HG03439 (cell line): ENCODE measurements around the gene BCR.
"Not testable (repeated sequence)": the region's sequence is repeated elsewhere in the genome, so short reads cannot be mapped to it uniquely, and the experiment has no call there.

Experiments
- ATAC-seq: cut with Tn5 transposase; IDR thresholded peaks from one replicate; pipeline ENCODE4 v1.9.1; 2021; ENCODE audit warnings: mild to moderate bottlenecking, moderate library complexity; ENCODE audit not compliant: unreplicated experiment

Gene BCR

GRCh38 chr22:23285734-23286133, 105.4 kb downstream of the BCR start:
- no peak for ATAC-seq

DNA sequence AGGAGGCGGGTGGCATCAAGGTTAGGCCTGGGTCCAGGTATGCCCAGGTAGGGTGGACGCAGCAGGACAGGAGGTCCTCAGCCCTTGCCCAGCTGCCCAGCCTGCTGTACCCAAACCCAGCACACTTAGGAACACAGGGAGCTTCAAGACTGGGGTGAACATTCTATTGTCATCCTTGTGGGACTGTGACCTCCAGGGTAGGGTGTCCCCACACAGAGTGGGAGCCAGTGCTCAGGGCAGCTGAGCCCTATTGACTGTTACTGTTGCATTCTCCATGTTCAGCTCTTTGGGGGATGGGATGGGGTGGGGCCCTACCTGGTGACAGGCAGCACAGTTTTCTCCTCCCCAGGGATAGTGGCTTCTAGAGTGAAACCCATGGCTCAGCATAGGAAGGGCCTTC, 106.0 kb downstream of the BCR start:
- no peak for ATAC-seq

DNA sequence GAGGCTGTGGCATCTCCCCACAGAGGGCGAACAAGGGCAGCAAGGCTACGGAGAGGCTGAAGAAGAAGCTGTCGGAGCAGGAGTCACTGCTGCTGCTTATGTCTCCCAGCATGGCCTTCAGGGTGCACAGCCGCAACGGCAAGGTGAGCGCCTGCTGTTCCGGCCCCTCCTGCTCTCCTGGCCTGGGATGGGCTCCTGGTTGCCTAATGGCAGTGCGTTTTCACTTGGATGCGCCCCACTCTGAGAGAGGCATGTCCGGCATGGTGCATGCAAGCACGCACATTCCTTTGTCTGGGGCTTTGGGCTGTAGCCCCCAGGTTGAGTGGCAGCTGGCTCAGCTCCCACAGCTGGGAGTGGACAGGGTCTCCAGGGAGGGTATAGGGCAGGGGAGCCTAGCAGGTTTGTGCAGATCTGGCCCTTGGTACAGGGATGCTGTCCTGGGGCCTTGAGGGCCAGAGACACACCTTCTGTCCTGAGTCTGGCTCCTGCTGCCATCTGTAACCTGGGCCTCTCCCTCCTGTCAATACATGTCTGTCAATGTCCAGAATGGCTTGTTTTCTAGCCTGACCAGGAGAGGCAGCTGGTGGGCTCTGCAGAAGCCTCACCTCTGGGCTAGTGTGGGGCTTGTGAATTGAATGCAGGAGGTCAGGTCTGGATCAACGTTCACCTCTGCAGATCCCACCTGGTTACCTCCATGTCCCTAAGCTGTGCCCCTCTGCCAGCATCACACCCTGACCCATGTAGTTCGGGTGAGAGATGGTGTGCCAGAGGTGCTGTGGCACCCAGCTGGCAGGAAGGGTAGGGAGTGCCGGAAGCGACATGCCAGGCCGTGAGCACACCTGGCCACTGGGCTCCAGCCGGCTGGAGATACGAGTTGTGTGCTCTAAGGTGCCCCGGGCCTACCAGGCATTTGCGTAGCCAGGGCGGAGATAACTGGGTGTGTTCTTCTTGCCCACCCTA, 107.1 kb downstream of the BCR start:
- no peak for ATAC-seq

DNA sequence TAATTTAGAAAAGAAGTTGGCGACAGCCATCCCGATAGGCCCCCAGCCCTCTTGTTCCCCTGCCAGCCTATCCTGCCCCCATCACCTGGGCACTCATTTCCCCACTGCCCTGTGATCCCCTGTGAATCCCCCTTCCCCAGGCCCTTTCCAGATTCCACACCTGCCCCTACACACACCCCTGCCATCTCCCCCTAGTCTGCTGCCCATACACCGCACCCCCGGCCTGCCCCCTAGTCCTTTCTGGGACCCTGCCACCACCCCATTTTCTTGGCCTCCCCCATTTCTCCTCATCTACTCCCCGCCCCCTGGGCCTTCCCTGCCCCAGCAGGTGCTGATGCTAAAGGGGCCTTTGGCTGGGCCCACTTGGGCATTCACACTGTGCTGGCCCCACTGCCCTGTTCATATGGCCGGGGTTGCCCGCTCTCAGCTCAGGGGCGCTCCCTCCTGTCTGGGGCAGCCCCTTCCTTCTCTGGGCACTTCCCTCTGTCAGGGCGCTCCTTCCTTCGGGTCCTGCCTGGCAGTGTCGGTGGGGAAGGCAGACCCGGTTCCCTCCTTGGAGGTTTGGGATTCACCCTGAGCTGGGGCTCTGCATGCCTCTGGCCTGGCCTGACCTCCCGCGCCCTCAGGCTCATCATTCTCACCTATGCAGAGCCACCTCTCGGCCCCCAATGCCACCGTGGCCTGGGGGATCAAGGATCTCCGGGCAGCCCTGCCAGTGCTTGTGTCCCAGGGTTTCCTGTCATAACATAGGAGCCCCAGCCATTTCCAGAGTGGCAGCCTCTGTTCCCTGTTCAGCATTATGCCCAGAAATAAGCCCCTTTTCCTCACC, 108.2 kb downstream of the BCR start:
- ATAC-seq = no peak

- ATAC-seq = no peak
Measured at GRCh38 chr22:23289130-23289503, 108.8 kb downstream of the BCR start.

GRCh38 chr22:23289851-23290724, 109.8 kb downstream of the BCR start:
- ATAC-seq = no peak

DNA sequence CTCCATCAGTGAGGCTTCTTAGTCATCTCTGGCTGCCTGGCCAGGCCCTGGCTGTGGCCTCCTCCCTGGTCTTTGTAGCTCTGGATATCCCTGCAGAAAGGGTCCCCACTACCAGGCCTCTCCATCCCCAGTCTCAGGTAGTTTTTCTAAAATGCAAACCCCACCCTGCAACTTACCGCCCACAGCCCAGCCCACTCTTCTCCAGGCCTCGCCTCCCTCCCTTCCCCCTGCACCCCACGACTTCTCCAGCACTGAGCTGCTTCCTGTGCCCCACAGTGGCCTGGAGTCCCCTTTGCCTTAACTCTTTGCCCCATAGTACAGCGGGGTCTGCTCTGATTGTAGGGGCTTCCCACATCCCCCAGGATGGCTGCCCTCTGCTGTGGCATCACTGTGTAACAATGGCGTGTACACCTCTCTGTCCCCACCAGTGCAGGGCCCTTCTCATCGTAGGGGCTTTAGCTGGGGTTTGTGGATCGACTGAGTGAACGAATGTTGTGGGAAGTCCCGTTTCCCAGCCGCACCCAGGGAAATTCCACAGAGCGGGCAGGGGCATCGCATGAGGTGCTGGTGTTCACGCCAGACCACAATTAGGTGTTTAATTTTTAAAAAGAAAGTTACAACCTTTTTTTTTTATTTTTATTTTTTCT, 111.6 kb downstream of the BCR start:
- ATAC-seq = no peak

GRCh38 chr22:23292453-23293350, 112.4 kb downstream of the BCR start:
- no peak for ATAC-seq

DNA sequence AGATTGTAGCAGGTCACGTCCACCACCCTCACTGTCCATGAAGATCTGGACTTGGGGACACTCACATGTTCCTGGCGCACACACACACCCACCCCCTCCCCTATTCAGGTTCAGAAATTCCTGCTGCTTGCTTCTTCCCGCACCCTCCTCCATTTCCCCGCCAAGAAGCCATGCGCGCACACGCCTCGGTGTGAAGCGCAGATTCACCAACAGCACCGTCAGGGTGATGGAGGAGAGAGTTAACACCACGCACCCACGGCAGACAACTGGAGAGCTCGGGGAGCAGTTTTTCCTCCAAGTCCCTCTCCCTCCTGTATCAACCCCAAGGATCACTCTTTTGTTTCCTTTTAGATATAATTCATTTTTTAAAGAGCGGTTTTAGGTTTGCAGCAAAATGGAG, 113.4 kb downstream of the BCR start:
- no peak for ATAC-seq

DNA sequence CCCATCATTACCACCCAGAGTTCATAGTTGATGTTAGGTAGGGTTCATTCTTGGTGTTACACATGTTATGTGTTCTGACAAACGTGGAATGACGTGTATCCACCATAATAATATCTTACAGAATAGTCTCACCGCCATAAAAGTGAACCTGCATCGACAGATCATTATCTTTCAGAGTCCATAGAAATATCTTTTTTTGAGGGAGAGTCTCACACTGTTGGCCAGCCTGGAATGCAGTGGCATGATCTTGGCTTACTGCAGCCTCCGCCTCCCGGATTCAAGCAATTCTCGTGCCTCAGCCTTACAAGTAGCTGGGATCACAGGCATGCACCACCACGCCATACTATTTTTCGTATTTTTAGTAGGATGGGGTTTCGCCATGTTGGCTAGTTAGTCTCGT, 113.9 kb downstream of the BCR start:
- ATAC-seq = no peak

DNA sequence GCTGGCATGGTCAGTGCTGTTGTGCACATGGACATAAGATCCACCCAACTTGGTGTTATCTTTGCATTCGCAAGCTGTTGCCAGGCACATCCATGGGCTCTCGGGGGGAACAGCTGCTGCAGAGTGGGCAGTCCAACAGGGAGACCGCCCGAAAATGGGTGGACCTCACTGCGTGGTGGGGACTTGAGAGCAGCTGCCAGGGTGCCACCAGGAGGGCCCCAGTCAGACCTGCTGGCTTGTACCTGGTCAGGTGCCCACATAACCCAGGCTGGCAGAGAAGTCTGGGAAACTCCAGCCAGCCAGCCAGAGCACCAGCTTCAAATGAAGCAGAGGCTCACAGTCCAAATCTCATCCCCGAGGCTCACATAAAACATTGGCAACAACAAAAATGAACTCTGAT, 120.2 kb downstream of the BCR start:
- no peak for ATAC-seq

DNA sequence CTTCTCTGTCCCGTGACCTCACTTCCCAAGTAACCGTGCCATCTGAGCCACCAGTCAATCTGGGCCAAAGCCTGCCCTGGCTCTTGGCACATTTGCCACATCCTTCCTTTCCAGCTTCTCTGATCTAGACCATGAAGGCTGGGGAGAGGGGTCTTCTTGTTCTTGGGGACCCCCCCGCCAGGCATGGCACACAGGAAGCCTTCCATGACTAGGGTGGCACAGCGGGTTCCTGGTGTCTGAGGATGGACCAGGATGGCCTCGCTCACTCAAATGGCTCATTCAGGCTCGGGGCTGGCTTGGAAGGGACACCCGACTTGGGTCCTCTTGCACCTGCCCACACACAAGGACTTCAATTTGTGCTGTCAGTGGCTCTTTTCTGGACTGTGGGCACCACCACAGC, 121.3 kb downstream of the BCR start:
- no peak for ATAC-seq

DNA sequence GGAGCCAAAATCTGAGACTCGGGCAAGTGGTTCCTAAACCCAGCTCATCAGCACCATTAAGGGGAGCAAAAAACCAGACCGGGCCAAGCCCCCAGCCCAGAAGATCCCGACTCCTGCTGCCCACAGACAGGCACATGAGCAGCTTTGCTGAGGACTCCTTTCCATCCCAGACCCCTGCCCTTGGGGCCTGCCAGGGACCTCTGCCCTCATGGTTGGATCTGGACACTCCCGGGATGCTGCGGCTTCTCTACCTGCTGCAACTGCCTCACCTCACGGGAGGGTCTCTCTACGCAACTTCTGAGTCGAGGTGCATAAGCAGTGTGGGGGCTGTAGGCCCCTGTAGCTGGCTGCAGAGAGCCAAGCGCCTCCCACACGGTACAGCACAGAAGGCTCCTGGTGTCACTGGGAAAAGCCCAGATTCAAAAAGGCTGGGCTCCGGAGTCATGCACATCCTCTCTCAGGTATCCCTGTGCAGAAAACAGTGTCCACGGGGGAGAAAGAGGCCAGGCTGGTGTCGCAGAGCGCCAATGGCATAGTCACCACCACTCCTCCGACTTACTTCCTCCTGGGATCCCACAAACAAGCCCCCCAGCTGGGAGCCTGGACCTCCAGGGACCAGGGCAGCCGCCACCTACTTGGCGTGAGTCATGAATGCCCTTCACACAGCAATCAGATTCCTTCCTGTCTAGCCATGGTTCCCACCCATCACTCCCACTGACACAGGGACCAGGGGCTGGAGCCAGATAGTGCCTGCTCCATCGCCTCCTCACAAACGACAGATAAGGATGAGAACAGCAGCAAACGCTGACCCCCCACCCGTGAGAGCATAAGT, 122.1 kb downstream of the BCR start:
- no peak for ATAC-seq

- no peak for ATAC-seq
Measured at GRCh38 chr22:23305321-23305910, 125.1 kb downstream of the BCR start.

DNA sequence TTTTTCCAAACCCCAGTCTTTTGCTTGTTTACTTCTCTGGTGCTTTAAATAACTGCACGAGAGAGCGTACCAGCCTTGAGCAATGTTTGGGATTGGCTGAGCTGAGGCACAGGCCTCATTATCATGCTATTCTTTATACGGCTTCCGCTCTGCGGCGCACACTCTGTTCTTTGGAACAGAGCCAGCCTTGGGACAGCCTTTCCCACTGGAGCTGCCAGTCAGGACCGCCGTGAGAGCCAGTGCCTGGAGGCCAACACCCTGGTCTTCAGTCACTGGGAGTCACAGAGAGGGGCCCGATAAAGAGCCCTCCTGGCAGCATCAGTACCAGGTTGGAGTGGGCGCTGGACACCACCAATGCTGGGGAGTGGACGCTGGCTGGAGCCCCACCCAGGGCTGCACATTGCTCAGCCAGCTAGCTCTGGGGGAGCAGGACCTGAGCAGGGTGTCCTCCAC, 125.6 kb downstream of the BCR start:
- no peak for ATAC-seq

GRCh38 chr22:23306438-23306921, 126.2 kb downstream of the BCR start:
- no peak for ATAC-seq

DNA sequence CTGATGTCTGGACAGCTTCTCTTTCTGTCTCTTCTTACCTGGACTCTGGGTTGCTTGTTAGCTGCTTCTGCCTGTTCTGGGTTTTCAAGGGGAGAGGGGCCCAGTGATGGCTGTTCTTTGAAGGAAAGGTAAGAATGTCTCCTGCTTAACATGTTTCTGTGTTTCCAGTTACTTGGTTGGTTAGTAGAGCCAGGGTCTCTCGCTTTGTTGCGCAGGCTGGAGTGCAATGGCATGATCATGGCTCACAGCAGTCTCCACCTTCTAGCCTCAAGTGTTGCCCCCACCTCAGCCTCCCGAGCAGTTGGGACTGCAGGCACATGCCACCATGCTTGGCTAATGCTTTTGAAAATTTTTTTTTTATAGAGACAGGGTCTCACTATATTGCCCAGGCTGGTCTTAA, 126.6 kb downstream of the BCR start:
- no peak for ATAC-seq

DNA sequence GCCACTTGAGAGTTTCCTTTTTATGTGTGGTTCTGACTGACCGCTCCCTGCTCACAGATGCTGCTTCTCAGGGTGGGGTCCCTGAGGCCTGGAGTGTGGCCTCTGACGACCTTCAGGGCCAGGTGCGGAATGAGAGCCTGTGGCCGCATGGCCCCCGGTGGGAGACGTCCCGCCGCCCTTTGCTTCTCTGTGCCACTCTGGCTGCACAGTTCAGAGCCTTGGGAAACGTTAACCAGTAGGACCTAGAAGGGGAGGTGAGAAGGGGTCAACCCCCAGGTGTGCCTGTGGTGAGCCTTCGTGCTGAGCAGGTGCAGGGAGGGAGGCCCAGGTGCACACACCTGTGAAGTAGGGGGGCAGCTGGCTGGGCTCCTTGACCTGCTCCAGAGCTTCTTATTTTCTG, 127.2 kb downstream of the BCR start:
- ATAC-seq = not testable (repeated sequence)
